Measurements from ENCODE around the gene TRIM5.

GRCh38 chr11:5701055-5701577 lies 16.2 kb upstream of the TRIM5 start:
- TF ChIP-seq CTCF (conservative IDR thresholded peaks at IDR 0.05; ENCODE audit: low read depth in 2 of 2) (no peak), EZH2 (IDR thresholded peaks at IDR 0.05; ENCODE audit: low read depth, unreplicated experiment) (no peak), ETS1 (IDR thresholded peaks at IDR 0.05) (no peak), REST (IDR thresholded peaks at IDR 0.05; ENCODE audit: unreplicated experiment) (no peak), JUNB (IDR thresholded peaks at IDR 0.05; ENCODE audit: unreplicated experiment) (no peak), CREB1 (CRISPR knock-in tag; IDR thresholded peaks at IDR 0.05; ENCODE audit: low read depth) (no peak), POLR2AphosphoS5 (IDR thresholded peaks at IDR 0.05; ENCODE audit: low read depth) (no peak), EZH2phosphoT487 (IDR thresholded peaks at IDR 0.05; ENCODE audit: unreplicated experiment) (no peak)
